ENCODE measurements around the gene C15orf39.

C15orf39 gene

DNA sequence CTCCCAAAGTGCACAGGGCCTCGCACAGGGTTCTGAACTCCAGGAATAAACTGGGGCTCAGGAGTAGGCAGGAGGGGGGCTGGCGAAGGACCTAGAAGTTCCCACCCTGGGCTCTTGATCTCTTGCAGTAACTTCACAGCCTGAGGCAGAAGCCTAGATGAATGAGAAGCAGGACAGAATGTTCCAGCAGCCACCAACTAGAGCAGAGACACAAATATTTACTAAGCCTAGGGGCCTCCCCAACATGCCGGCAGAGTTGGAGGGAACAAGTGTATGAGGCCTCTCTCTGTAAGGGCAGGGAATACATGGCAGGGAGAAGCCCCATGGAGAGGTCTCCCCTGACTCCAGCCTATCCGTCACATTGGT, 25.3 kb upstream of the C15orf39 start:
- Histone ChIP-seq H3K9me3 (ENCODE audit: control insufficient read depth in 1 of 2, low read length in 2 of 2) (no peaks in the 10 kb centered on the region), H3K4me3 (ENCODE audit: low read depth in 1 of 2, low read length in 2 of 2) (no peak overlapping the region), H3K36me3 (ENCODE audit: control insufficient read depth in 1 of 2, insufficient read depth in 2 of 2, low read length in 2 of 2) (no peaks in the 10 kb centered on the region), H3K27ac (ENCODE audit: low read length) (no peak overlapping the region), H3K27me3 (ENCODE audit: low read depth, low read length) (peaks cover 4% of the 10 kb centered on the region), H3K4me1 (ENCODE audit: control insufficient read depth in 1 of 2, insufficient read depth in 2 of 2, low read length in 2 of 2) (peaks cover 15 to 38% of the 10 kb centered on the region in 2 donors)

DNA sequence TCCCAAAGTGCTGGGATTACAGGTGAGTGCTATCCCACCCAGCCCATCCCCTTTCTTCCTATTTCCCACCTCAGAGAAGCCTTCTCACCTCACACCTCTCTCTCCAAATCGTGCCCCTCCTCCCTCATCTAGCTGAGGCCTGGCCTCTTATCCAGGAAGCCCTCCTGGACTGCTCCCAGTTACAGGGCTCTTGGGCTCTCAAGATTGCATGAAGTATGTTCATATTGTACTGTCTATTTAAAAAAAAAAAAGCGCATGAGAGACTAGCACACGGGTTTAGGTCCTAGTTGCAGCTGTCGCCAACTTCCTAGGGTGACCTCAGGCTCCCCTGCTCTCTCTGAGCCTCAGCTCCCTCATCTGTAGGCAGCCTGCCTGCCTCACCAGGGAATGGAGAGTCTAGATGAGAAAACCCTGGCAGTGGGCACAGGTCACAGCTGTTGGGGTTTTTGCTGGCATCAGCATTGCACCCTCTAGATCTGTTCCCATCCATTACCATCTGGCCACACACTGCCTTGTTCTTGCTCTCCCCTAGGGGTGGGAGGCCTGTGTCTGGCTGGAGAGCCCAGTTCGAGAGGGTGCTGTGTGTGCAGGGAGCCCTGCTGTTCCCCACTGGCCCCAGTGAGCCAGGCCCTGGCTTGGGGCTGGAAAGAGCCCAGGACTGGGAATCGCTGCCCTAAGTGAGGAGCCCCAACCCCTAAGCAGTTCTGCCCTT, 24.2 kb upstream of the C15orf39 start:
- H3K9me3 ChIP-seq (ENCODE audit: control insufficient read depth in 1 of 2, low read length in 2 of 2): no peaks in the 10 kb centered on the region
- H3K4me1 ChIP-seq (ENCODE audit: control insufficient read depth in 1 of 2, insufficient read depth in 2 of 2, low read length in 2 of 2): peaks cover 21 to 38% of the 10 kb centered on the region in 2 donors
- H3K27ac ChIP-seq (ENCODE audit: low read length): no peak overlapping the region
- no peak overlapping the region for H3K4me3 ChIP-seq (ENCODE audit: low read depth in 1 of 2, low read length in 2 of 2)
- peaks cover 4% of the 10 kb centered on the region for H3K27me3 ChIP-seq (ENCODE audit: low read depth, low read length)
- H3K36me3 ChIP-seq (ENCODE audit: control insufficient read depth in 1 of 2, insufficient read depth in 2 of 2, low read length in 2 of 2): no peaks in the 10 kb centered on the region

DNA sequence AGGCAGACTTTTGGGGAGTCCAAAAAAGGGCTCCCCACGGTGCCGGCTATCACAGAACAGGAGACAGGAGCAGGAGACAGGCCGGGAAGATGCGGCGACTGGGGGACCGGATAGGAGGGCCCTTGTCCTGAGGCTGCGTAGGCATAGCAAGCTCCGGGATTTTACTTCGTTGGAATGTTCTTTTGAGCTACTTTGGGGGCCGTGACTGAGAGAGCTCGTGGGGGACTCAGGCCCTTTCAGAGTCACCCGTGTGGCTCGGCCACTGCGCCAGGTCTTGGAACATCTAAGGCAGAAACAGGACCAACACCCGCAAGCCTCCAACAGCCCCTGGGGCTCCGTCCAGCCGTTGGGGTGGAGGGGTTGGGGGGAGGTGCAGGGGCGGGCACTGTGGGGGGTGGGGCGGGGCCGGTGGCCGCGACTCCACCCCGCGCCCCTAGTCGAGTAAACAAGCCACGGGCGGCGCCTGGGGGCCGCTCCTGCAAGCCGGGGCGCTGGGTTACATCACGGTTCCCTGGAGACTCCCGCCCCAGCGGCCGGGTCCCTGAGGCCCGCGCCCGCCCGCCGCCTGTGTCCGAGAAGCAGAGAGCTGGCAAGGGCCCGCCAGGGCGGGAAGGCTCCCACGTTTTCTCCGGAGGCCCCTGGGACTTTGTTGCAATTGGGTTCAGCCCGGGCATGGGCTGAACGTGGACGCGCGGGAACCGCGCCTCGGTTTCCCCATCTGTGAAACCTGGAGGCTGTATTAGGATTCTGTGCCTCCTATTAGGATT, 23.3 kb upstream of the C15orf39 start:
- H3K4me1 ChIP-seq (ENCODE audit: control insufficient read depth in 1 of 2, insufficient read depth in 2 of 2, low read length in 2 of 2): peaks cover 21 to 38% of the 10 kb centered on the region in 2 donors
- no peaks in the 10 kb centered on the region for H3K36me3 ChIP-seq (ENCODE audit: control insufficient read depth in 1 of 2, insufficient read depth in 2 of 2, low read length in 2 of 2)
- peak overlapping the region in 1 of 2 donors; percentile 54 for H3K4me3 ChIP-seq (ENCODE audit: low read depth in 1 of 2, low read length in 2 of 2)
- no peaks in the 10 kb centered on the region for H3K9me3 ChIP-seq (ENCODE audit: control insufficient read depth in 1 of 2, low read length in 2 of 2)
- H3K27me3 ChIP-seq (ENCODE audit: low read depth, low read length): peaks cover 4% of the 10 kb centered on the region
- no peak overlapping the region for H3K27ac ChIP-seq (ENCODE audit: low read length)

DNA sequence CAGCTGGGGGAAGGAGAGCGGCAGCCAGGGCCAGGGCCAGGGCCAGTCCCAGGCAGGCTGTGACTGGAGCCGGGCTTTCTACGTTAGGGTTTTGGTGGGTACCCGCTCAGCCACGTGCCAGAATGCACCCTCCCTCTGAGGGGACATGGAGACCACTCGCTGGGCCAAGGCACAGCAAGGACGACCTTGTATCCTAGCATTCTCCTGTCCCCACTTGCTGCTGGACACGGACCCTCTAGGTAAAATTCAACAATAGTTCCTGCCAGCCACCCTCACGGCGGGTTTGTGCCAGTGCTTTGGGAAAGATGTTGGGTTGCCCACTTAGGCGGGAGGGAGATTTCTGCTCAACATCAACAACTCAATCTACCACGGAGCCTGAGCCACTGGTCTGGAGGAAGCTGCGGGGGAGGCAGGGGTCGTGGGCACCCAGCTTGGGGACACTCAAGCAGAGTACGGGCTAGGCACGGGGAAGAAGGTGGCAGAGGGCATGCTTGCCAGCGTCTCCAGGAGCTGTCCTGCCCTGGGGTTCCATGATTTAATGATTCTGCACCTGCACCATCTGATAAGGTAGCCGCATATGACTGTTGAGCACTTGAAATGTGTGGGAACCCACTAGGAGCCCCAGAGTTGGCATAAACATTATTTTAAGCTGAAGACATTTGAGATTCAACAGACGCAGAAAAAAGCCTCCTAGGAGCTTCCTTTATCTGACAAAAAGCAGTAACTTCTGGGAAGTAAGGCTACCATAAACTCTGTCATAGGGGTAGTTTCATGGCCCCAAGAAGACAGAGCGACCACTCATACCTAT, 22.5 kb upstream of the C15orf39 start:
- Histone ChIP-seq H3K36me3 (ENCODE audit: control insufficient read depth in 1 of 2, insufficient read depth in 2 of 2, low read length in 2 of 2) (no peaks in the 10 kb centered on the region), H3K4me3 (ENCODE audit: low read depth in 1 of 2, low read length in 2 of 2) (peak overlapping the region in 1 of 2 donors; percentile 54), H3K4me1 (ENCODE audit: control insufficient read depth in 1 of 2, insufficient read depth in 2 of 2, low read length in 2 of 2) (peaks cover 21 to 38% of the 10 kb centered on the region in 2 donors), H3K9me3 (ENCODE audit: control insufficient read depth in 1 of 2, low read length in 2 of 2) (no peaks in the 10 kb centered on the region), H3K27ac (ENCODE audit: low read length) (no peak overlapping the region), H3K27me3 (ENCODE audit: low read depth, low read length) (peaks cover 4% of the 10 kb centered on the region)

DNA sequence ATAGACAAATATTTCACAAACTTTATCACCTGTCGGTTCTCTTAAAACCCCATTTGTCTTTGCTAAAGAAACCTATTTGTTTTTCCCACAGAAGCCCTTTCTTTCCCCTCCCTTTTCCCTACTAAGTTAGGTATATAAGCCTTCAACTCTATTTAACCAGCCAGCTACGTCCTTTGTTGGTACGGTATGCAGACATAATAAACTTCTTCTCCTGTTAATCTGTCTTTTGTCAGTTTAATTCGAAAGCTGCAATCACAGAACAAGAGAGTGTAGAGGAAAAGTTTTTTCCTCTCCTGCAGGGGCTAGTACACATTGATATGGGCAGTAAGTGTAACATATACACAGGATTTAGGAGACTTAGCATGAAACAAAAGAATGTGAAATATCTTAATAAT, 21.9 kb upstream of the C15orf39 start:
- Histone ChIP-seq H3K4me3 (ENCODE audit: low read depth in 1 of 2, low read length in 2 of 2) (no peak overlapping the region), H3K27ac (ENCODE audit: low read length) (no peak overlapping the region), H3K4me1 (ENCODE audit: control insufficient read depth in 1 of 2, insufficient read depth in 2 of 2, low read length in 2 of 2) (peaks cover 21 to 38% of the 10 kb centered on the region in 2 donors)

DNA sequence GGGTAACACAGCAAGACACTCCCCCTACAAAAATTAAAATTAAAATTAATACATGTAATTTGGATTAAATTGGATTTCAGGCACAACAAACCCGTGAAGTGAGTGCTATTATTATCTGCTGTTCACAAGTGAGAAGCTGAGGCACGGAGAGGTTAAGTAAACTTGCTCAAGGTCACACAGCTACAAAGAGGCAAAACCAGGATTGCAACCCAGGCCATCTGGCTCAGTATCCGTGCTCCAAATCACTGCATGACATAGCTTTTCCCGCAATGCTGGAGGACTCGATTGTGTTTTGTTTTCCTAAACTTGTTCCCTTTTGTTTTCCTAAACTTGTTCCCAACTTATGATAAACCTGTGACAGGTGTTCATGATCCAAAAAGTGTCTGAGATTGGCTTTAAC, 19.9 kb upstream of the C15orf39 start:
- Histone ChIP-seq H3K4me3 (ENCODE audit: low read depth in 1 of 2, low read length in 2 of 2) (no peak overlapping the region), H3K36me3 (ENCODE audit: control insufficient read depth in 1 of 2, insufficient read depth in 2 of 2, low read length in 2 of 2) (no peaks in the 10 kb centered on the region), H3K4me1 (ENCODE audit: control insufficient read depth in 1 of 2, insufficient read depth in 2 of 2, low read length in 2 of 2) (peaks cover 21 to 32% of the 10 kb centered on the region in 2 donors), H3K9me3 (ENCODE audit: control insufficient read depth in 1 of 2, low read length in 2 of 2) (no peaks in the 10 kb centered on the region), H3K27ac (ENCODE audit: low read length) (no peak overlapping the region), H3K27me3 (ENCODE audit: low read depth, low read length) (peaks cover 4% of the 10 kb centered on the region)

More for the DNA sequence above, 21.9 kb upstream of the C15orf39 start:
- Histone ChIP-seq H3K27me3 (ENCODE audit: low read depth, low read length) (peaks cover 4% of the 10 kb centered on the region), H3K36me3 (ENCODE audit: control insufficient read depth in 1 of 2, insufficient read depth in 2 of 2, low read length in 2 of 2) (no peaks in the 10 kb centered on the region), H3K9me3 (ENCODE audit: control insufficient read depth in 1 of 2, low read length in 2 of 2) (no peaks in the 10 kb centered on the region)

DNA sequence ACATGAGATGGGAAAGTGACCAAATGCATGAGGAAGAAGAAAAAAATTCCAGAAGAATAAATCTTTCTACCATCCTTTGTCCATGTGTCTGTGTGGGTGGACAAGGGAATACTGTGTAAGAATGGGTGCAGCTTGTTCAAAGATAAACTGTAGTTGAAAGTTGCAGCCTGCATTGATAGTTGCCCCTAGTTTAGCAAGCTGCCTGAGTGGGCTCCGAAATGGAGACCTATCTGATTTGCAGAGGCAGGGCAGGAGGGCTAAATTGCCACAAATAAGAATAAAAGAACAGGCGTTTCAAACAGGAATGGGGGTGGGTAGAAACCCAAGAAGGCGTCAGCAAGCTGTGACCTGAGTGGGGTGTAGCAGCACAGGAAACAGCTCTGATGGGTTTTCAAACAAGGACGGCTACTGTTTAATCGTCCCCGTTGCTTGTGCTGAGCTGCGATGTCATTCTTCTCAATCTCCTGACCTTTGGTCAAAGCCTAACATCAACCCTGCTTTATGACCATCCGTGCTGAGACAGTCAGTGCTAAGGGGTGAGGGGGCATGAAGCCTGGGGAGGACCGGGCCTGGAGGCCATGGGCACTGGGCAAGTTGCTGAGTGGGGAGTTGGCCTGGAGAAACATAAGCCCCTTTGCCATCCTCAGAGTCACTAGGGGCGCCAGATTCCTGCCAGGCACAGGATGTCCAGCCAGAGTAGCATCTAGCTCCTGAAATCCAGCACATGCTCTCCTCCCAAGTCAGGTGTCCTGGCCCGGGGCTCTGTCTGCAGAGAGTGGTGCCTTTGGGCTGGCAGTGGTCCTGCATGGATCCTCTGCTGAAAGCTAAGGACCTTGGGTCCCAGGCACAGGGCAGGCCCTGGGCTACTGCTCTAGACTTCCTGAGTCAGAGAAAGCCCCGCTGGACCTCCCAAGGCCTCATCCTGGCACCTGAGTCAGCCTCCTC, 19.2 kb upstream of the C15orf39 start:
- H3K4me1 ChIP-seq (ENCODE audit: control insufficient read depth in 1 of 2, insufficient read depth in 2 of 2, low read length in 2 of 2): peaks cover 20 to 31% of the 10 kb centered on the region in 2 donors
- no peak overlapping the region for H3K27ac ChIP-seq (ENCODE audit: low read length)
- no peaks in the 10 kb centered on the region for H3K36me3 ChIP-seq (ENCODE audit: control insufficient read depth in 1 of 2, insufficient read depth in 2 of 2, low read length in 2 of 2)
- H3K9me3 ChIP-seq (ENCODE audit: control insufficient read depth in 1 of 2, low read length in 2 of 2): no peaks in the 10 kb centered on the region
- H3K27me3 ChIP-seq (ENCODE audit: low read depth, low read length): peaks cover 4% of the 10 kb centered on the region
- no peak overlapping the region for H3K4me3 ChIP-seq (ENCODE audit: low read depth in 1 of 2, low read length in 2 of 2)

DNA sequence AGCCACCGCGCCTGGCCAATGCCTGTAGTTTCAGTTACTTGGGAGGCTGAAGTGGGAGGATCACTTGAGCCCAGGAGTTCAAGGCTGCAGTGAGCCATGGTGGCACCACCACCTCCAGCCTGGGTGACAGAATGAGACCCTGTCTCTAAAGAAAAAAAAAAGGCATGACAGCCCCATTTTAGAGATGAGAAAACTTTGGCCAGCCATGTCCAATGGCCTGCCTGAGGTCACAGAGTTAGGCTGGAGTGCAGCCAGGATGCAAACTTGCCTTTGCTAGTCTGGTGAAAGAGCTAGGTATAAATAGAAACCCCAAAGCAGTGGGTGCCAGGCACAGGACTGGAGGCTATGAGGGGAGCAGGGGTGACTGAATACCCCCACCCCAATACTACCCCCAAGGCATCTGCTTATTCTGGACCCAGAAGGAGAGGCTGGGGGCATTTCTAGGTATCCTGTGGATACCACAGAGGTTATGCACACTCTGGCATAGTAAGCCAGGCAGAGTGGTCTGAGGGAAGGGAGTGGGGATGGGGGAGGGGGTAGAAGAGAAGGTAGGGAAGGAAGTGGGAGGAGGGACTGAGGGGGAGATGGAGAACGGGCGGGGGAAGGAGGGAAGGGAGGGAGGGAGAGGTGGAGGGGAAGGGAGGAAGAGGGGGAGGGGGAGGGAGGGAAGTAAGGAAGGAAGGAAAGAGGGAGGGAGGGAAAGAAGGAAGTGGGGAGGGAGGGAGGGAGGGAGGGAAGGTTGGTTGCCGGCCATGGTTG, 16.2 kb upstream of the C15orf39 start:
- Histone ChIP-seq H3K9me3 (ENCODE audit: control insufficient read depth in 1 of 2, low read length in 2 of 2) (no peaks in the 10 kb centered on the region), H3K27ac (ENCODE audit: low read length) (no peak overlapping the region), H3K4me3 (ENCODE audit: low read depth in 1 of 2, low read length in 2 of 2) (no peak overlapping the region), H3K4me1 (ENCODE audit: control insufficient read depth in 1 of 2, insufficient read depth in 2 of 2, low read length in 2 of 2) (peaks cover 4 to 6% of the 10 kb centered on the region in 2 donors), H3K27me3 (ENCODE audit: low read depth, low read length) (no peaks in the 10 kb centered on the region), H3K36me3 (ENCODE audit: control insufficient read depth in 1 of 2, insufficient read depth in 2 of 2, low read length in 2 of 2) (no peaks in the 10 kb centered on the region)

DNA sequence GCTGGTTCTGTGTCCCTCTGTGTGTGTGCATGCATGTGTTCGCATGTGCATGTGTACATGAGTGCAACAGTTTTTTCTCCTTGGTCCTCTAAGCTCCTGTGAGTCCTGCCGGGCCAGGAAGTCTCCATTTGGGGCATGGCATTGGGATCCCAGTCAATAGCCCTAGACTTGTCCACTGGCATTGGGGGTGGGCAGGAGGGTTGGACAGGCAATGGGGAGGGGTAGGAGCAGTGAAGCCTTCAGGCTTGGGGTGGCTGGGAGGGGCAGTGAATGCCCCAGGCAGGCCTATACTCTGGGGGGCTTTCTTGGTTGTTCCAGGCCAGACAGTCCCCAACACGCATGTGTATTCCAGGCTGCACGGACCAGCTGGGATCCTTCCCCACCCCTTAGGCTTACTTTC, 15.6 kb upstream of the C15orf39 start:
- Histone ChIP-seq H3K9me3 (ENCODE audit: control insufficient read depth in 1 of 2, low read length in 2 of 2) (no peaks in the 10 kb centered on the region), H3K4me3 (ENCODE audit: low read depth in 1 of 2, low read length in 2 of 2) (no peak overlapping the region), H3K4me1 (ENCODE audit: control insufficient read depth in 1 of 2, insufficient read depth in 2 of 2, low read length in 2 of 2) (peaks cover 0 to 6% of the 10 kb centered on the region in 2 donors), H3K36me3 (ENCODE audit: control insufficient read depth in 1 of 2, insufficient read depth in 2 of 2, low read length in 2 of 2) (no peaks in the 10 kb centered on the region), H3K27ac (ENCODE audit: low read length) (no peak overlapping the region), H3K27me3 (ENCODE audit: low read depth, low read length) (no peaks in the 10 kb centered on the region)

DNA sequence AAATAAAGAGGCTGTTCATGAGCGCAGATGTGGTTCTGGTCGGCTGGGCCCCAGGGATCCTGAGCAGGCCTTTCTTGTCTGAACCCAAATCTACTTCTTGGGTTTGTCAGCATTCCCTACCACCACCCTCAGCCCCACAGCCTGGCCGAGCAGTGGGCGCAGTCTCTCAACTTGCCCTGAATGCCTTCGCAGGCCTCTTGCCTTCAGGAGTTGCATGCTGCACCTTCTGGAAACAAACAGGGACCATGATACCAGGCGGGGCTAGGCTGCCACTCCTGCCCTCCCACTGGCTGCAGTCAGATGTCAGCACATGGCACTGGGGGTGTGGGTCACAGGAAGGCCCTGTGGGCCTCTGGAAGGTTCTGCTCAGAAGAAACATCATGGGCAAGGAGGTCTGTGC, 13.2 kb upstream of the C15orf39 start:
- Histone ChIP-seq H3K4me3 (ENCODE audit: low read depth in 1 of 2, low read length in 2 of 2) (no peak overlapping the region), H3K27ac (ENCODE audit: low read length) (no peak overlapping the region), H3K4me1 (ENCODE audit: control insufficient read depth in 1 of 2, insufficient read depth in 2 of 2, low read length in 2 of 2) (no peaks in the 10 kb centered on the region), H3K9me3 (ENCODE audit: control insufficient read depth in 1 of 2, low read length in 2 of 2) (no peaks in the 10 kb centered on the region), H3K36me3 (ENCODE audit: control insufficient read depth in 1 of 2, insufficient read depth in 2 of 2, low read length in 2 of 2) (no peaks in the 10 kb centered on the region), H3K27me3 (ENCODE audit: low read depth, low read length) (no peaks in the 10 kb centered on the region)

Data from muscle layer of duodenum (tissue), 2 donors.